H9 (cell line): ENCODE measurements around the gene METTL14. TPM values are rescaled to one million over a fixed set of nuclear protein-coding genes. Genes with fewer than 3 reads are reported as not detected.

ENCODE experiments used
- DNase-seq: peaks from one replicate; pipeline ENCODE4 v3.0.0-alpha.2; 2017
- H2AFZ ChIP-seq: one replicate; pipeline ENCODE4 v1.6.1; 2013; ENCODE audit warnings: mild to moderate bottlenecking, low read length, control low read depth, moderate library complexity
- H2AK5ac ChIP-seq: 2 replicates; pipeline ENCODE4 v1.6.1; 2013; ENCODE audit warnings: low read length, control low read depth, mixed read lengths; ENCODE audit not compliant: insufficient read length
- H2BK120ac ChIP-seq: one replicate; pipeline ENCODE4 v1.6.1; 2013; ENCODE audit warnings: low read depth, mild to moderate bottlenecking, low read length, control low read depth, inconsistent platforms; ENCODE audit not compliant: poor library complexity, severe bottlenecking
- H2BK12ac ChIP-seq: 2 replicates; pipeline ENCODE4 v1.6.1; 2013; ENCODE audit warnings: low read length, control low read depth, mixed read lengths, low read depth; ENCODE audit not compliant: insufficient read length
- H2BK15ac ChIP-seq: 2 replicates; pipeline ENCODE4 v1.6.1; 2013; ENCODE audit warnings: low read depth, low read length, control low read depth
- H2BK20ac ChIP-seq: one replicate; pipeline ENCODE4 v1.6.1; 2013; ENCODE audit warnings: low read depth, mild to moderate bottlenecking, low read length, control low read depth, inconsistent platforms; ENCODE audit not compliant: poor library complexity, severe bottlenecking
- H2BK5ac ChIP-seq: 2 replicates; pipeline ENCODE4 v1.6.1; 2013; ENCODE audit warnings: low read length, control low read depth, mixed read lengths; ENCODE audit not compliant: insufficient read length
- H3K14ac ChIP-seq: 2 replicates; pipeline ENCODE4 v1.6.1; 2013; ENCODE audit warnings: low read length, control low read depth; ENCODE audit not compliant: insufficient read depth
- H3K18ac ChIP-seq: 2 replicates; pipeline ENCODE4 v1.6.1; 2013; ENCODE audit warnings: low read depth, mild to moderate bottlenecking, mixed read lengths, low read length, control low read depth; ENCODE audit not compliant: insufficient read length
- H3K23ac ChIP-seq: 2 replicates; pipeline ENCODE4 v1.6.1; 2013; ENCODE audit warnings: low read length, control low read depth, mixed read lengths, low read depth; ENCODE audit not compliant: insufficient read length
- H3K23me2 ChIP-seq: 2 replicates; pipeline ENCODE4 v1.6.1; 2013; ENCODE audit warnings: low read depth, mild to moderate bottlenecking, mixed read lengths, low read length, control low read depth; ENCODE audit not compliant: insufficient read length, poor library complexity, severe bottlenecking
- H3K27ac ChIP-seq: 2 replicates; pipeline ENCODE4 v1.5.1; 2013; ENCODE audit warnings: low read length, control low read depth, mixed read lengths, low read depth; ENCODE audit not compliant: insufficient read length
- H3K27me3 ChIP-seq: 2 replicates; pipeline ENCODE4 v1.6.1; 2013; ENCODE audit warnings: low read length, control low read depth, inconsistent platforms; ENCODE audit not compliant: insufficient read depth
- H3K4ac ChIP-seq: 2 replicates; pipeline ENCODE4 v1.6.1; 2013; ENCODE audit warnings: low read depth, mild to moderate bottlenecking, control low read depth, inconsistent platforms, low read length, moderate library complexity
- H3K4me1 ChIP-seq: 2 replicates; pipeline ENCODE4 v1.6.1; 2013; ENCODE audit warnings: low read length, control low read depth, inconsistent platforms; ENCODE audit not compliant: insufficient read depth
- H3K4me2 ChIP-seq: 2 replicates; pipeline ENCODE4 v1.6.1; 2013; ENCODE audit warnings: low read length, control low read depth, mixed read lengths; ENCODE audit not compliant: insufficient read length, insufficient read depth
- H3K56ac ChIP-seq: 2 replicates; pipeline ENCODE4 v1.6.1; 2013; ENCODE audit warnings: low read depth, mild to moderate bottlenecking, mixed read lengths, low read length, control low read depth; ENCODE audit not compliant: insufficient read length
- H3K79me1 ChIP-seq: 2 replicates; pipeline ENCODE4 v1.6.1; 2013; ENCODE audit warnings: low read depth, mild to moderate bottlenecking, moderate library complexity, low read length, control low read depth, inconsistent platforms; ENCODE audit not compliant: insufficient read depth, poor library complexity, severe bottlenecking
- H3K79me2 ChIP-seq: 2 replicates; pipeline ENCODE4 v1.6.1; 2013; ENCODE audit warnings: low read length, control low read depth, inconsistent platforms; ENCODE audit not compliant: insufficient read depth
- H3K9ac ChIP-seq: 2 replicates; pipeline ENCODE4 v1.6.1; 2013; ENCODE audit warnings: low read length, control low read depth, mixed read lengths; ENCODE audit not compliant: insufficient read length; ENCODE audit errors: extremely low read depth
- H3K9me3 ChIP-seq: one replicate; pipeline ENCODE4 v1.6.1; 2013; ENCODE audit warnings: low read depth, low read length, inconsistent platforms; ENCODE audit not compliant: control insufficient read depth
- H3T11ph ChIP-seq: one replicate; pipeline ENCODE4 v1.6.1; 2013; ENCODE audit warnings: mild to moderate bottlenecking, low read length, control low read depth, inconsistent platforms
- H4K20me1 ChIP-seq: one replicate; pipeline ENCODE4 v1.6.1; 2013; ENCODE audit not compliant: control insufficient read depth, insufficient read length, insufficient read depth
- H4K5ac ChIP-seq: 2 replicates; pipeline ENCODE4 v1.6.1; 2013; ENCODE audit warnings: low read depth, mild to moderate bottlenecking, mixed read lengths, low read length, control low read depth; ENCODE audit not compliant: insufficient read length
- H4K8ac ChIP-seq: replicated peaks from 2 replicates; pipeline ENCODE4 v1.6.1; 2013; ENCODE audit warnings: low read length, control low read depth, mixed read lengths, low read depth; ENCODE audit not compliant: insufficient read length
- H4K91ac ChIP-seq: 2 replicates; pipeline ENCODE4 v1.6.1; 2013; ENCODE audit warnings: low read depth, mild to moderate bottlenecking, moderate library complexity, mixed read lengths, low read length, control low read depth; ENCODE audit not compliant: insufficient read length
- H3K27ac Mint-ChIP-seq, 3 experiments: 2 replicates in 2 of 3; 3 replicates in 1 of 3; pipeline ENCODE4 v1.8.0; 2020 to 2021; ENCODE audit warnings: mixed read lengths in 3 of 3, mild to moderate bottlenecking in 1 of 3, moderate library complexity in 1 of 3
- H3K27me3 Mint-ChIP-seq: 2 replicates; pipeline ENCODE4 v1.8.0; 2021; ENCODE audit warnings: low read depth, mild to moderate bottlenecking, moderate library complexity, mixed read lengths
- H3K36me3 Mint-ChIP-seq, 3 experiments: 2 replicates in 2 of 3; 3 replicates in 1 of 3; pipeline ENCODE4 v1.8.0; 2020 to 2021; ENCODE audit warnings: low read depth in 3 of 3, mixed read lengths in 3 of 3; ENCODE audit not compliant: insufficient read depth in 1 of 3
- H3K4me1 Mint-ChIP-seq, 2 experiments: 2 replicates each; pipeline ENCODE4 v1.8.0; 2020; ENCODE audit warnings: mixed read lengths in 2 of 2
- H3K4me3 Mint-ChIP-seq, 2 experiments: 2 replicates in 1 of 2; 3 replicates in 1 of 2; pipeline ENCODE4 v1.8.0; 2020 to 2021; ENCODE audit warnings: mild to moderate bottlenecking in 2 of 2, mixed read lengths in 2 of 2, moderate library complexity in 1 of 2
- H3K9me3 Mint-ChIP-seq, 2 experiments: 2 replicates in 1 of 2; 3 replicates in 1 of 2; pipeline ENCODE4 v1.8.0; 2020; ENCODE audit warnings: mild to moderate bottlenecking in 2 of 2, mixed read lengths in 2 of 2, moderate library complexity in 1 of 2
- CTCF ChIP-seq: fragments of 200-600 bp; sonication (generic); conservative IDR thresholded peaks from 3 replicates; pipeline ENCODE4 v1.8.0; 2021; ENCODE audit warnings: antibody characterized with exemption, mild to moderate bottlenecking
- WGBS: extraction: QIAGEN DNeasy Blood & Tissue Kit; methylation state at CpG from one replicate; pipeline ENCODE4 v1.1.7; 2013; ENCODE audit warnings: missing lambda C conversion rate, low lambda C conversion rate, mixed read lengths; ENCODE audit not compliant: insufficient read length; ENCODE audit errors: extremely low coverage; 5-methylcytosine and 5-hydroxymethylcytosine counted together
- total RNA-seq: library from RNA; stranded (reverse); gene quantifications from 2 replicates; pipeline ENCODE4 v1.2.1, GENCODE V29; 2021

The METTL14 gene
- total RNA-seq, 1 experiment from 2014 or later, result 53.3 TPM

GRCh38 chr4:118683513-118683912 lies 1.7 kb upstream of the METTL14 start:
- no CpG with 5 or more reads among the region's 2 CpGs for WGBS
- H2AK5ac ChIP-seq, result no peak overlapping the region
- no peak overlapping the region for H2BK12ac ChIP-seq
- no peak overlapping the region for H2AFZ ChIP-seq
- H3K18ac ChIP-seq, result no peak overlapping the region
- TF ChIP-seq CTCF, result no peak
- H3K27me3 ChIP-seq, result no peaks in the 10 kb centered on the region
- Mint-ChIP-seq H3K36me3 (peaks cover 3 to 8% (median 6%) of the 10 kb centered on the region in 3 experiments; a peak in 5 of 7 replicates), H3K27ac (peak overlapping the region in 1 of 3 experiments; percentile 18; a peak in 2 of 7 replicates), H3K9me3 (no peaks in the 10 kb centered on the region), H3K4me3 (peak overlapping the region; percentile 2 to 42; a peak in 3 of 5 replicates), H3K4me1 (peaks cover 15 to 16% of the 10 kb centered on the region in 2 experiments), H3K27me3 (no peaks in the 10 kb centered on the region; the same call in 1 of the 2 replicates)
- H3K27ac ChIP-seq, result no peak overlapping the region
- no peak overlapping the region for H3K56ac ChIP-seq
- H3K14ac ChIP-seq, result no peak overlapping the region
- no peak overlapping the region for H3K9ac ChIP-seq
- DNase-seq, result peak; percentile 46
- H3K9me3 ChIP-seq, result no peaks in the 10 kb centered on the region
- no peak overlapping the region for H2BK5ac ChIP-seq
- no peak overlapping the region for H3K23ac ChIP-seq
- H4K91ac ChIP-seq, result no peak overlapping the region
- no peak overlapping the region for H3T11ph ChIP-seq
- no peaks in the 10 kb centered on the region for H4K20me1 ChIP-seq
- H3K4ac ChIP-seq, result no peak overlapping the region
- no peak overlapping the region for H4K8ac ChIP-seq
- no peak overlapping the region for H4K5ac ChIP-seq
- H3K79me1 ChIP-seq, result no peaks in the 10 kb centered on the region
- no peak overlapping the region for H2BK120ac ChIP-seq
- no peaks in the 10 kb centered on the region for H3K23me2 ChIP-seq
- no peak overlapping the region for H3K4me2 ChIP-seq
- no peak overlapping the region for H2BK20ac ChIP-seq
- H2BK15ac ChIP-seq, result no peak overlapping the region
- H3K4me1 ChIP-seq, result 0 out of 2 replicates have a peak, but pooled peaks cover 3% of the 10 kb centered on the region
- H3K79me2 ChIP-seq, result peaks cover 7% of the 10 kb centered on the region; the same call in 1 of the 2 replicates
